Fibroblast of lung (primary cell): ENCODE data around the gene CA6. TPM values are rescaled to one million over a fixed set of nuclear protein-coding genes. Genes with fewer than 3 reads are reported as not detected.

Experiments
- DNase-seq, 2 donors: peaks; one replicate each; pipeline versions ENCODE4 v3.0.0 to v3.0.0-alpha.2; 2010; ENCODE audit warnings: low read depth in 2 of 2
- H2AFZ ChIP-seq: 2 replicates; pipeline ENCODE4 v1.5.1; 2012; ENCODE audit warnings: low read length, control low read depth, inconsistent platforms
- H3K27ac ChIP-seq: 2 replicates; pipeline ENCODE4 v1.5.1; 2011; ENCODE audit warnings: low read length, control low read depth; ENCODE audit not compliant: insufficient read depth
- H3K27me3 ChIP-seq: 2 replicates; pipeline ENCODE4 v1.5.1; 2011; ENCODE audit warnings: mild to moderate bottlenecking, low read length; ENCODE audit not compliant: control insufficient read depth, insufficient read depth
- H3K36me3 ChIP-seq: 2 replicates; pipeline ENCODE4 v1.5.1; 2011; ENCODE audit warnings: low read length; ENCODE audit not compliant: control insufficient read depth, insufficient read depth
- H3K4me1 ChIP-seq: 2 replicates; pipeline ENCODE4 v1.5.1; 2011; ENCODE audit warnings: low read length; ENCODE audit not compliant: control insufficient read depth, insufficient read depth; ENCODE audit errors: extremely low read depth
- H3K4me2 ChIP-seq: 2 replicates; pipeline ENCODE4 v1.5.1; 2011; ENCODE audit warnings: low read length, control low read depth; ENCODE audit not compliant: insufficient read depth; ENCODE audit errors: extremely low read depth
- H3K4me3 ChIP-seq, 4 experiments: fragments of 200-600 bp in 1 of 4; sonication (generic) in 1 of 4; replicated peaks in 1 of 4; 2 replicates each; pipeline ENCODE4 v1.5.1; 2011 to 2016; ENCODE audit warnings: low read length in 4 of 4, low read depth in 3 of 4, mild to moderate bottlenecking in 3 of 4, control low read depth in 2 of 4, inconsistent platforms in 1 of 4, mixed read lengths in 1 of 4; ENCODE audit not compliant: insufficient read depth in 1 of 4; ENCODE audit errors: control extremely low read depth in 1 of 4
- H3K79me2 ChIP-seq: 2 replicates; pipeline ENCODE4 v1.5.1; 2012; ENCODE audit warnings: mild to moderate bottlenecking, low read length, inconsistent platforms; ENCODE audit not compliant: control insufficient read depth, insufficient read depth
- H3K9ac ChIP-seq: 2 replicates; pipeline ENCODE4 v1.5.1; 2011; ENCODE audit warnings: mild to moderate bottlenecking, low read length, control low read depth; ENCODE audit not compliant: insufficient read depth
- H3K9me3 ChIP-seq: 2 replicates; pipeline ENCODE4 v1.5.1; 2012; ENCODE audit warnings: low read depth, low read length; ENCODE audit not compliant: control insufficient read depth, insufficient read depth
- H4K20me1 ChIP-seq: 2 replicates; pipeline ENCODE4 v1.5.1; 2011; ENCODE audit warnings: low read length; ENCODE audit not compliant: control insufficient read depth, insufficient read depth; ENCODE audit errors: extremely low read depth
- EZH2 ChIP-seq: IDR thresholded peaks from 2 replicates; pipeline ENCODE4 v1.5.1; 2012; ENCODE audit warnings: low read length, control low read depth, mild to moderate bottlenecking; ENCODE audit errors: missing control alignments
- polyA plus RNA-seq, 2 donors: library from polyadenylated mRNA; depleted of rRNA in 1 of 2; stranded (reverse) in 1 of 2; unstranded in 1 of 2; fragments of >200 nt; gene quantifications; 2 replicates each; pipeline ENCODE4 v1.2.1, GENCODE V29; 2011 to 2012; ENCODE audit warnings: missing spikeins in 1 of 2
- total RNA-seq: library from RNA; depleted of rRNA; stranded (reverse); fragments of >200 nt; gene quantifications from 2 replicates; pipeline ENCODE4 v1.2.1, GENCODE V29; 2014
- TF ChIP-seq, protein P1 (sequence below), 2 donors: IDR thresholded peaks in 1 of 2; conservative IDR thresholded peaks in 1 of 2; 1 replicate in 1 of 2; 2 replicates in 1 of 2; pipeline ENCODE4 v1.5.1; 2011 to 2012; ENCODE audit warnings: low read length in 2 of 2, control low read depth in 1 of 2, inconsistent platforms in 1 of 2, low read depth in 1 of 2, mild to moderate bottlenecking in 1 of 2

The CA6 gene
- total and polyA plus RNA-seq, 2 donors (not counting 1 experiment from before 2014, with no cell fraction given) = not detected

DNA sequence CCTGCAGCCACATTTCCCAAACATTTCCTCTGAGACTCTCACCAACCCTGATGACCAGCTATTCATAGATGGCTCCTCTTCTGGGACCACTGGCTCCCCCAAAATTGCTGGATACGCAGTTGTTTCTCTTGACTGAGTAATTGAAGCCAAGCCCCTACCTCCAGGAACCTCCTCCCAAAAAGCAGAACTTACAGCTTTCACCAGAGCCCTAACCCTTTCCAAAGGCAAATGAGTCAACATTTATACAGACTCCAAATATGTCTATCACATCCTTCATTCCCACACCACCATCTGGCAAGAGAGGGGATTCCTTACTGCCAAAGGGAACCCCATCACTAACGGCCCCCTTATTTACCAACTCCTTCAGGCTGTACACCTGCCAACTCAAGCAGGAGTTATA, 20.3 kb upstream of the CA6 start:
- Histone ChIP-seq H3K27me3 (peaks cover 12% of the 10 kb centered on the region), H3K27ac (no peak overlapping the region), H2AFZ (no peak overlapping the region), H3K4me1 (no peaks in the 10 kb centered on the region), H3K4me2 (no peak overlapping the region), H3K4me3 (no peak overlapping the region), H3K9me3 (no peaks in the 10 kb centered on the region), H4K20me1 (no peaks in the 10 kb centered on the region), H3K9ac (no peak overlapping the region), H3K36me3 (no peaks in the 10 kb centered on the region), H3K79me2 (no peaks in the 10 kb centered on the region)
- no peak for DNase-seq
- no peak for TF ChIP-seq EZH2
- TF ChIP-seq, protein P1, sequence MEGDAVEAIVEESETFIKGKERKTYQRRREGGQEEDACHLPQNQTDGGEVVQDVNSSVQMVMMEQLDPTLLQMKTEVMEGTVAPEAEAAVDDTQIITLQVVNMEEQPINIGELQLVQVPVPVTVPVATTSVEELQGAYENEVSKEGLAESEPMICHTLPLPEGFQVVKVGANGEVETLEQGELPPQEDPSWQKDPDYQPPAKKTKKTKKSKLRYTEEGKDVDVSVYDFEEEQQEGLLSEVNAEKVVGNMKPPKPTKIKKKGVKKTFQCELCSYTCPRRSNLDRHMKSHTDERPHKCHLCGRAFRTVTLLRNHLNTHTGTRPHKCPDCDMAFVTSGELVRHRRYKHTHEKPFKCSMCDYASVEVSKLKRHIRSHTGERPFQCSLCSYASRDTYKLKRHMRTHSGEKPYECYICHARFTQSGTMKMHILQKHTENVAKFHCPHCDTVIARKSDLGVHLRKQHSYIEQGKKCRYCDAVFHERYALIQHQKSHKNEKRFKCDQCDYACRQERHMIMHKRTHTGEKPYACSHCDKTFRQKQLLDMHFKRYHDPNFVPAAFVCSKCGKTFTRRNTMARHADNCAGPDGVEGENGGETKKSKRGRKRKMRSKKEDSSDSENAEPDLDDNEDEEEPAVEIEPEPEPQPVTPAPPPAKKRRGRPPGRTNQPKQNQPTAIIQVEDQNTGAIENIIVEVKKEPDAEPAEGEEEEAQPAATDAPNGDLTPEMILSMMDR (conservative IDR thresholded peaks at IDR 0.05 in 1 of 2, IDR thresholded peaks at IDR 0.05 in 1 of 2; ENCODE audit: low read depth in 1 of 2, low read length in 2 of 2) = no peak

GRCh38 chr1:8925960-8926359, 19.7 kb upstream of the CA6 start:
- no peak overlapping the region for H3K4me3 ChIP-seq

GRCh38 chr1:8926707-8927694, 18.7 kb upstream of the CA6 start:
- DNase-seq = no peak
- Histone ChIP-seq H3K4me3 (no peak overlapping the region), H3K27ac (no peak overlapping the region), H3K4me2 (no peak overlapping the region), H3K79me2 (no peaks in the 10 kb centered on the region), H4K20me1 (no peaks in the 10 kb centered on the region), H3K9ac (no peak overlapping the region), H3K27me3 (peaks cover 12% of the 10 kb centered on the region), H3K9me3 (no peaks in the 10 kb centered on the region), H2AFZ (no peak overlapping the region), H3K4me1 (no peaks in the 10 kb centered on the region), H3K36me3 (no peaks in the 10 kb centered on the region)
- TF ChIP-seq EZH2 = no peak

More at GRCh38 chr1:8925960-8926359, 19.7 kb upstream of the CA6 start:
- H3K27me3 ChIP-seq = peaks cover 12% of the 10 kb centered on the region
- H3K4me2 ChIP-seq = no peak overlapping the region
- H3K9ac ChIP-seq = no peak overlapping the region
- no peak for TF ChIP-seq EZH2
- TF ChIP-seq, protein P1 (conservative IDR thresholded peaks at IDR 0.05 in 1 of 2, IDR thresholded peaks at IDR 0.05 in 1 of 2; ENCODE audit: low read depth in 1 of 2, low read length in 2 of 2) = no peak
- H2AFZ ChIP-seq = no peak overlapping the region
- no peaks in the 10 kb centered on the region for H3K36me3 ChIP-seq
- DNase-seq = no peak
- no peaks in the 10 kb centered on the region for H3K9me3 ChIP-seq
- no peak overlapping the region for H3K27ac ChIP-seq
- no peaks in the 10 kb centered on the region for H4K20me1 ChIP-seq
- no peaks in the 10 kb centered on the region for H3K79me2 ChIP-seq
- no peaks in the 10 kb centered on the region for H3K4me1 ChIP-seq
